Measurements from ENCODE around the gene MAML2. TPM values are rescaled to one million over a fixed set of nuclear protein-coding genes. Genes with fewer than 3 reads are reported as not detected.
"Not testable (repeated sequence)": the region's sequence is repeated elsewhere in the genome, so short reads cannot be mapped to it uniquely, and the experiment has no call there.

MAML2 gene
- total RNA-seq, 1 experiment from 2014 or later = 22.7 TPM

DNA sequence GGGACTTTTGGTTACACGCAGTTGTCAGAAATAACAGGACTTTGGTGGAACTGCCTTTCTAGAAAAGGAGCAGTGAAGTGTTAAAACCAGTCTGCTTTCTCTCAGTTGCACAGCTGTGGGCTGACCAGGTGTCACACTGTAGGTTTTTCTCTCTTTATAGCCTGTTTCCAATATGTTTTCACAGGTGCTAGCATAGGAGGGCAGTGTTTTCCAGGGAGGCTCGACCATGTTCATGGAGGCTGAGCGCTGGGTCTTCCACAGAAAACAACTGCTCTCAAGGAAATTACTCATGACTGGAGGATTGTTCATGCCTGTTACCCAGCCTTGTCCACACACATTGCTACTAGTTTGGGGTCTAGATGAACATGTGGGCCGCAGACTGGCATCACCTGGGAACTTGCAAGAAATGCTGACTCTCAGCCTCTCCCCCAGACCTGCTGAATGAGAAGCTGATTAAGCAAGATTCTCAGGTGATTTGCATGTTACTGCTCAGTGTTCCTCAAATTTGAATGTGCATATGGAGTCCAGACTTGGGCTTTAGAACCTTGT is 157.7 kb downstream of the MAML2 start:
- TF ChIP-seq, protein P1, sequence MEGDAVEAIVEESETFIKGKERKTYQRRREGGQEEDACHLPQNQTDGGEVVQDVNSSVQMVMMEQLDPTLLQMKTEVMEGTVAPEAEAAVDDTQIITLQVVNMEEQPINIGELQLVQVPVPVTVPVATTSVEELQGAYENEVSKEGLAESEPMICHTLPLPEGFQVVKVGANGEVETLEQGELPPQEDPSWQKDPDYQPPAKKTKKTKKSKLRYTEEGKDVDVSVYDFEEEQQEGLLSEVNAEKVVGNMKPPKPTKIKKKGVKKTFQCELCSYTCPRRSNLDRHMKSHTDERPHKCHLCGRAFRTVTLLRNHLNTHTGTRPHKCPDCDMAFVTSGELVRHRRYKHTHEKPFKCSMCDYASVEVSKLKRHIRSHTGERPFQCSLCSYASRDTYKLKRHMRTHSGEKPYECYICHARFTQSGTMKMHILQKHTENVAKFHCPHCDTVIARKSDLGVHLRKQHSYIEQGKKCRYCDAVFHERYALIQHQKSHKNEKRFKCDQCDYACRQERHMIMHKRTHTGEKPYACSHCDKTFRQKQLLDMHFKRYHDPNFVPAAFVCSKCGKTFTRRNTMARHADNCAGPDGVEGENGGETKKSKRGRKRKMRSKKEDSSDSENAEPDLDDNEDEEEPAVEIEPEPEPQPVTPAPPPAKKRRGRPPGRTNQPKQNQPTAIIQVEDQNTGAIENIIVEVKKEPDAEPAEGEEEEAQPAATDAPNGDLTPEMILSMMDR (IDR thresholded peaks at IDR 0.05; ENCODE audit: unreplicated experiment) = no peak
- CTCF ChIA-PET = no interaction called here

DNA sequence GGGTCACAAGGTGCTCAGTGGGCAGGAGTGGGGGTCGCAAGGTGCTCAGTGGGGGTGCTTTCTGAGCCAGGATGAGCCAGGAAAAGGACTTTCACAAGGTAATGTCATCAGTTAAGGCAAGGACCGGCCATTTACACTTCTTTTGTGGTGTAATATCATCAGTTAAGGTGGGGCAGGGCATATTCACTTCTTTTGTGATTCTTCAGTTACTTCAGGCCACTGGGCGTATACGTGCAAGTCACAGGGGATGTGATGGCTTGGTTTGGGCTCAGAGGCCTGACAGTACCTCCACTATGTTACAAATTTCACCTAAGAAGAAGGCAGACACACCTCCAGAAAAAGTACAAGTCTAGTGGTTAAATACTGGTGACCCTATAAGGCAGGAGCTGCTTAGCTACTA is 162.1 kb downstream of the MAML2 start:
- intact Hi-C loops (cut with micrococcal nuclease; ENCODE audit: unreplicated experiment); H3K36me3 Mint-ChIP-seq (ENCODE audit: insufficient read depth, unreplicated experiment); H3K4me3 Mint-ChIP-seq (ENCODE audit: low read depth, unreplicated experiment); H3K27ac Mint-ChIP-seq (ENCODE audit: unreplicated experiment); BruUV-seq (replicated peaks); DNase-seq; H3K27me3 Mint-ChIP-seq (ENCODE audit: unreplicated experiment); H3K4me1 Mint-ChIP-seq (ENCODE audit: low read depth, unreplicated experiment); H3K9me3 Mint-ChIP-seq (ENCODE audit: low read depth, unreplicated experiment): not testable (repeated sequence)
- CTCF ChIA-PET = interaction anchor here (0.8 kb wide), 1 partner anchor 14 kb away, joined by 4 read pairs; no protein-coding TSS in a partner anchor

More for the DNA sequence above, 157.7 kb downstream of the MAML2 start:
- Mint-ChIP-seq H3K27ac (ENCODE audit: unreplicated experiment) (no peak overlapping the region), H3K4me1 (ENCODE audit: low read depth, unreplicated experiment) (peaks cover 15% of the 10 kb centered on the region), H3K27me3 (ENCODE audit: unreplicated experiment) (no peaks in the 10 kb centered on the region), H3K4me3 (ENCODE audit: low read depth, unreplicated experiment) (no peak overlapping the region), H3K9me3 (ENCODE audit: low read depth, unreplicated experiment) (no peaks in the 10 kb centered on the region), H3K36me3 (ENCODE audit: insufficient read depth, unreplicated experiment) (no peaks in the 10 kb centered on the region)
- no TSS peak for BruUV-seq (replicated peaks)
- no peak for DNase-seq
- intact Hi-C loops (cut with micrococcal nuclease; ENCODE audit: unreplicated experiment) = no loop called here

DNA sequence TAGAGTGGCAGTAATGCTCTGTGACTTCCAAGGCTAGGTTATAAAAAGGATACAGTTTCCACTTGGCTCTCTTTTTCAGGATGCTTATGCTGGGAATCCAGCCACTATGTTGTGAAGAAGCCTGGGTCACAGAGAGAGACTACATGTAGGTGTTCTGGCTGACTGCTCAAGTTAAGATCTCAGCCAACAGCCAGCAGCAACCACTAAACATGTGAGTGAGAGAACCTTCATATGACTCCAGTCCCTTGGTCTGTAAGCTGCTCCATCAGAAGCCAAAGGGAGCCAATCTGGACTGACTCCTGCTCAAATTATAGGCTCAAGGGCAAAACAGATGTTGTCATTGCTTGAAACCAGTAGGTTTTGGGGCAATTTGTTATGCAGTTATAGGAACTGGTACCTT is 162.7 kb downstream of the MAML2 start:
- Mint-ChIP-seq H3K27me3 (ENCODE audit: unreplicated experiment) (no peaks in the 10 kb centered on the region), H3K4me3 (ENCODE audit: low read depth, unreplicated experiment) (no peak overlapping the region), H3K36me3 (ENCODE audit: insufficient read depth, unreplicated experiment) (peaks cover 4% of the 10 kb centered on the region), H3K9me3 (ENCODE audit: low read depth, unreplicated experiment) (no peaks in the 10 kb centered on the region), H3K4me1 (ENCODE audit: low read depth, unreplicated experiment) (no peaks in the 10 kb centered on the region), H3K27ac (ENCODE audit: unreplicated experiment) (no peak overlapping the region)
- no TSS peak for BruUV-seq (replicated peaks)
- TF ChIP-seq, protein P1 (IDR thresholded peaks at IDR 0.05; ENCODE audit: unreplicated experiment) = no peak
- intact Hi-C loops (cut with micrococcal nuclease; ENCODE audit: unreplicated experiment) = no loop called here
- CTCF ChIA-PET = interaction anchor here (0.8 kb wide), 1 partner anchor 13 kb away, joined by 4 read pairs; no protein-coding TSS in a partner anchor
- no peak for DNase-seq

DNA sequence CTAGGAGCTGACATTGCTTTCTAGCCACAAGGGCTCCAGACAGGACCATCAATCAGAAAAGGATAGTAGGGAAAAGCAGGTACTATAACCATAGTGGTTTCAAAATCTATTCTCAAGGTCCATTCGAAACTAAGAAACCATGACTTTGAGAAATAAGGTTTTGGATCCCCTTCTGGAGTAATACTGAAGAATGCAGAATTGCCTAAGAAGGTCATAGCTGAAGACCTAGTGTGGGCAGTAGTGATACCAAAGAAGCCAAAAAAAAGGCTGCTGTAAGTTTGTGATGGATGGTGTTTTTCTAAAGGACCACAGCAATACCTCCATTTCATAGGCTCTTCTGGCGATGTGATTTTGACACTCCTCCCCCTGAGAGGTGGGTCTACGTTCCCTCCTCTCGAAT is 163.1 kb downstream of the MAML2 start:
- H3K9me3 Mint-ChIP-seq (ENCODE audit: low read depth, unreplicated experiment) = no peaks in the 10 kb centered on the region
- peaks cover 4% of the 10 kb centered on the region for H3K36me3 Mint-ChIP-seq (ENCODE audit: insufficient read depth, unreplicated experiment)
- TF ChIP-seq, protein P1 (IDR thresholded peaks at IDR 0.05; ENCODE audit: unreplicated experiment) = no peak
- BruUV-seq (replicated peaks) = no TSS peak
- CTCF ChIA-PET = interaction anchor here (0.8 kb wide), 1 partner anchor 13 kb away, joined by 4 read pairs; no protein-coding TSS in a partner anchor
- H3K27ac Mint-ChIP-seq (ENCODE audit: unreplicated experiment) = no peak overlapping the region
- H3K4me3 Mint-ChIP-seq (ENCODE audit: low read depth, unreplicated experiment) = no peak overlapping the region
- intact Hi-C loops (cut with micrococcal nuclease; ENCODE audit: unreplicated experiment) = no loop called here
- no peaks in the 10 kb centered on the region for H3K27me3 Mint-ChIP-seq (ENCODE audit: unreplicated experiment)
- H3K4me1 Mint-ChIP-seq (ENCODE audit: low read depth, unreplicated experiment) = no peaks in the 10 kb centered on the region
- DNase-seq = no peak

DNA sequence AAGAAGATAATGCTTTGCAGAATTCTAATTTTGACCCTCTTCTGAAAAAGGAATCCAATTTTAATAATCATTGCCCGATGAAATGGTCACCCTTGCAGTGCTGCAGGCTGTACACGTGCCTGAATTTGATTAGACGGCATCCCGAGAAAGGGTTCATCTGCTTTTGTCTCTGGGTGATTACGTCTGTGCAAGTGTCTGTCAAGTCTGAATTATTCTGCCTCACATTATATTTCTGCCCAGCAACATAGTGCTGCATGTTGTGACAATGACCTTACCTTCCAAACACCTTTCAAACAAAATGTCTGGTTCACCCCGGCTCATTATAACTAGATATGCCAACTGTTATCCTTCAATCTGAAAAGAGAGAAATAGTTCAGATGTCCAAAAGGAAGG is 164.1 kb downstream of the MAML2 start:
- Mint-ChIP-seq H3K27me3 (ENCODE audit: unreplicated experiment) (no peaks in the 10 kb centered on the region), H3K9me3 (ENCODE audit: low read depth, unreplicated experiment) (no peaks in the 10 kb centered on the region), H3K27ac (ENCODE audit: unreplicated experiment) (no peak overlapping the region), H3K36me3 (ENCODE audit: insufficient read depth, unreplicated experiment) (peaks cover 4% of the 10 kb centered on the region), H3K4me3 (ENCODE audit: low read depth, unreplicated experiment) (no peak overlapping the region), H3K4me1 (ENCODE audit: low read depth, unreplicated experiment) (no peaks in the 10 kb centered on the region)
- BruUV-seq (replicated peaks) = no TSS peak
- no peak for DNase-seq
- CTCF ChIA-PET = no interaction called here
- TF ChIP-seq, protein P1 (IDR thresholded peaks at IDR 0.05; ENCODE audit: unreplicated experiment) = no peak
- intact Hi-C loops (cut with micrococcal nuclease; ENCODE audit: unreplicated experiment) = no loop called here

Measured in Calu3 (cell line).